GM18498 (cell line): Measurements from ENCODE around the gene POC1A.
A peak's percentile ranks its signal among the peaks of the same experiment; 100 is the strongest.

ENCODE experiments used
- ATAC-seq: cut with Tn5 transposase; IDR thresholded peaks from one replicate; pipeline ENCODE4 v1.9.1; 2021; ENCODE audit warnings: mild to moderate bottlenecking, moderate library complexity; ENCODE audit not compliant: unreplicated experiment

POC1A gene

GRCh38 chr3:52132930-52133329 lies 21.3 kb downstream of the POC1A start:
- no peak for ATAC-seq

GRCh38 chr3:52132041-52132440 lies 22.2 kb downstream of the POC1A start:
- ATAC-seq, result no peak

GRCh38 chr3:52130966-52131622 lies 23.1 kb downstream of the POC1A start:
- no peak for ATAC-seq

GRCh38 chr3:52128118-52128683 lies 26.0 kb downstream of the POC1A start:
- no peak for ATAC-seq

GRCh38 chr3:52126500-52126899 lies 27.7 kb downstream of the POC1A start:
- no peak for ATAC-seq

GRCh38 chr3:52126036-52126435 lies 28.2 kb downstream of the POC1A start:
- ATAC-seq, result no peak

GRCh38 chr3:52124766-52125165 lies 29.5 kb downstream of the POC1A start:
- no peak for ATAC-seq

GRCh38 chr3:52124126-52124525 lies 30.1 kb downstream of the POC1A start:
- no peak for ATAC-seq

- ATAC-seq, result peak; percentile 63
Observed at GRCh38 chr3:52123106-52123725, 31.0 kb downstream of the POC1A start.

GRCh38 chr3:52122491-52122890 lies 31.7 kb downstream of the POC1A start:
- no peak for ATAC-seq

- no peak for ATAC-seq
Observed at GRCh38 chr3:52121813-52122212, 32.4 kb downstream of the POC1A start.

- ATAC-seq, result no peak
Observed at GRCh38 chr3:52121464-52121805, 32.8 kb downstream of the POC1A start.

- no peak for ATAC-seq
Observed at GRCh38 chr3:52120556-52121463, 33.4 kb downstream of the POC1A start.

- ATAC-seq, result no peak
Observed at GRCh38 chr3:52119826-52120225, 34.4 kb downstream of the POC1A start.

GRCh38 chr3:52119099-52119498 lies 35.1 kb downstream of the POC1A start:
- no peak for ATAC-seq

GRCh38 chr3:52118156-52118875 lies 35.9 kb downstream of the POC1A start:
- ATAC-seq, result no peak

- ATAC-seq, result no peak
Observed at GRCh38 chr3:52117537-52117936, 36.7 kb downstream of the POC1A start.

- no peak for ATAC-seq
Observed at GRCh38 chr3:52112056-52112455, 42.2 kb downstream of the POC1A start.

GRCh38 chr3:52110502-52110901 lies 43.7 kb downstream of the POC1A start:
- ATAC-seq, result no peak

GRCh38 chr3:52109611-52110301 lies 44.5 kb downstream of the POC1A start:
- ATAC-seq, result no peak
